Articular chondrocyte of knee joint (primary cell): ENCODE measurements around the gene RNF123. TPM values are rescaled to one million over a fixed set of nuclear protein-coding genes. Genes with fewer than 3 reads are reported as not detected.

Source experiments
- small RNA-seq: library from RNA; depleted of rRNA; stranded (forward); fragments of <200 nt; gene quantifications from one replicate; pipeline ENCODE3, GENCODE V24; 2012
- total RNA-seq: library from RNA; depleted of rRNA; stranded (reverse); fragments of >200 nt; gene quantifications from 2 replicates; pipeline ENCODE4 v1.2.3, GENCODE V29; 2012

Gene RNF123
- total RNA-seq, result 12.4 and 16.3 TPM in 2 replicates

GRCh38 chr3:49689046-49689907 lies at the start of gene RNF123, which contains the start of gene MST1:
TSS of gene RNF123 (plus strand) at chr3:49689557. CDS start at chr3:49691166, 1,609 bp downstream.
TSS of gene MST1 (minus strand) at chr3:49689474. CDS start at chr3:49688691, 783 bp downstream.

GRCh38 chr3:49673715-49674496 lies 15.5 kb upstream of the RNF123 start, which contains the start of gene APEH:
TSS of gene APEH (plus strand) at chr3:49674351. CDS start at chr3:49674402, 51 bp downstream.

GRCh38 chr3:49719214-49719884 lies 30.0 kb downstream of the RNF123 start, which contains the start of gene AMIGO3:
TSS of gene AMIGO3 (minus strand) at chr3:49719684. CDS start at chr3:49719465, 219 bp downstream.

GRCh38 chr3:49723628-49724551 lies 34.5 kb downstream of the RNF123 start, which contains the start of gene GMPPB:
TSS of gene GMPPB (minus strand) at chr3:49723951. CDS start at chr3:49723726, 225 bp downstream.

Small RNAs within 50 kb of the gene (small RNA-seq; reads per million reads assigned to genes)
- gene AMIGO3, result not detected
- not detected for gene COX6CP14

Other genes with a start within 250 kb of the RNF123 start
- gene DAG1, start 219.3 kb upstream of the RNF123 start, total RNA-seq, result 58.7 and 64.2 TPM in 2 replicates
- gene BSN, start 135.1 kb upstream of the RNF123 start, total RNA-seq, result 0.22 and 0.26 TPM in 2 replicates
- 70.7 and 85.2 TPM in 2 replicates for gene APEH, start 15.2 kb upstream of the RNF123 start, total RNA-seq
- gene MST1, start 83 bp upstream of the RNF123 start, total RNA-seq, result 3.1 and 3.6 TPM in 2 replicates
- gene AMIGO3, start 30.1 kb downstream of the RNF123 start, total RNA-seq, result 0.32 TPM in 1 of 2 replicates, not detected in the other
- gene GMPPB, start 34.4 kb downstream of the RNF123 start, total RNA-seq, result 20.6 and 22.3 TPM in 2 replicates
- gene IP6K1, start 97.0 kb downstream of the RNF123 start, total RNA-seq, result 39.3 and 40.9 TPM in 2 replicates
- gene CDHR4, start 110.3 kb downstream of the RNF123 start, total RNA-seq, result 0.13 TPM in 1 of 2 replicates, not detected in the other
- 2.5 and 2.8 TPM in 2 replicates for gene INKA1, start 113.7 kb downstream of the RNF123 start, total RNA-seq
- gene UBA7, start 124.4 kb downstream of the RNF123 start, total RNA-seq, result 49.7 and 53.4 TPM in 2 replicates
- gene TRAIP, start 167.0 kb downstream of the RNF123 start, total RNA-seq, result 2.1 and 3.1 TPM in 2 replicates
- not detected in 2 replicates for gene CAMKV, start 180.3 kb downstream of the RNF123 start, total RNA-seq
- 0.97 and 1.3 TPM in 2 replicates for gene MST1R, start 214.3 kb downstream of the RNF123 start, total RNA-seq
- 9.7 and 10.1 TPM in 2 replicates for gene MON1A, start 240.3 kb downstream of the RNF123 start, total RNA-seq